ENCODE data around the gene ZNF618. TPM values are rescaled to one million over a fixed set of nuclear protein-coding genes. Genes with fewer than 3 reads are reported as not detected.
A peak's percentile ranks its signal among the peaks of the same experiment; 100 is the strongest.

Gene ZNF618
- total RNA-seq, 5 donors from 2014 or later (not counting 1 experiment from before 2014, with no cell fraction given), result 0.73 to 3.0 (median 1.4) TPM

DNA sequence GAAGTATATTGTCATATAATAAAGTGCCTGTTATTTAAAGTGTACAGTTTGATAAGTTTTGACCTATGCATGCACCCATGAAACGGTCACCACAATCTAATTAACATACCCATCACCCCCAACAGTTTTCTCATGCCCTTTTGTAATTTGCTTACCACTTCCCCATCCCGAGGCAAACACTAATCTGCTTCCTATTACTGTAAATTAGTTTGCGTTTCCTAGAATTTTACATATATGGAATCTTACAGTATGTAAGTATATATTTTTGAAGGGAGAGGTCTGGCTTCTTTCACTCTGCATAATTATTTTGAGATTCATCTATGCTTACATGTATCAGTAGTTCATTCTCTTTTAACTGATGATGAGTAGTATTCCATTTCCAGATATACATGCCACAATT, 145.5 kb downstream of the ZNF618 start:
- Mint-ChIP-seq H3K27me3 (peaks cover 0 to 5% of the 10 kb centered on the region in 2 donors), H3K4me3 (no peak overlapping the region), H3K36me3 (peaks cover 12% of the 10 kb centered on the region), H3K4me1 (peaks cover 0 to 4% (median 0%) of the 10 kb centered on the region in 3 donors), H3K27ac (no peak overlapping the region), H3K9me3 (peaks cover 3 to 20% (median 11%) of the 10 kb centered on the region in 3 donors)
- ATAC-seq (replicated peaks in 1 of 4) (no peak), DNase-seq (no peak)
- ChIA-PET POLR2A (no interaction called here), CTCF (no interaction called here)
- Histone ChIP-seq H3K4me1 (ENCODE audit: control insufficient read depth in 1 of 2, extremely low read depth in 1 of 2, insufficient read depth in 2 of 2, low read length in 2 of 2) (no peaks in the 10 kb centered on the region), H3K36me3 (ENCODE audit: control insufficient read depth in 2 of 2, extremely low read depth in 1 of 2, insufficient read depth in 1 of 2, low read length in 1 of 2) (no peaks in the 10 kb centered on the region), H3K9me3 (peaks cover 3% of the 10 kb centered on the region), H3K4me3 (ENCODE audit: control insufficient read depth in 1 of 2, extremely low read depth in 1 of 2, low read length in 1 of 2) (no peak overlapping the region), H3K27me3 (replicated peaks in 1 of 2; ENCODE audit: control insufficient read depth in 2 of 2, extremely low read depth in 1 of 2, insufficient read depth in 2 of 2, low read length in 1 of 2) (no peaks in the 10 kb centered on the region), H3K27ac (ENCODE audit: low read length) (no peak overlapping the region)
- no CpG with 5 or more reads among the region's 3 CpGs for WGBS (ENCODE audit: insufficient coverage)

DNA sequence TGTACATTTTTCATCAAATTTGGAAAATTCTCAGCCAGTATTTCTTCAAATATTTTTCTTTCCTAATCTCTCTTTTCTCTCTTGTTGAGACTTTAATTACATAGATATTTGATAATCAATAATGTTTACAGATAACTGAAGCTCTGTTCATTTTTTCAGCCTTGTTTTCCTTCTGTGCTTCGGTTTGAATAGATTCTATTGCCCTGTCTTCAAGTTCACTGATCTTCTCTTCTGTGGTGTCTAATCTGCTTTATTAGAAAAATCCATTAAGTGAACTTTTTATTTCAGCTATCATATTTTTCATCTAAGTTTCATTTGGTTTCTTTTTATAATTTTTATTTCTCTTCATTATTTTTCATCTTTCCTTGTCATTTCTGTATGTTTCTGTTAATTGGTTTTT, 147.9 kb downstream of the ZNF618 start:
- POLR2A ChIA-PET, result no interaction called here
- H3K27me3 Mint-ChIP-seq, result peaks cover 0 to 5% of the 10 kb centered on the region in 2 donors

DNA sequence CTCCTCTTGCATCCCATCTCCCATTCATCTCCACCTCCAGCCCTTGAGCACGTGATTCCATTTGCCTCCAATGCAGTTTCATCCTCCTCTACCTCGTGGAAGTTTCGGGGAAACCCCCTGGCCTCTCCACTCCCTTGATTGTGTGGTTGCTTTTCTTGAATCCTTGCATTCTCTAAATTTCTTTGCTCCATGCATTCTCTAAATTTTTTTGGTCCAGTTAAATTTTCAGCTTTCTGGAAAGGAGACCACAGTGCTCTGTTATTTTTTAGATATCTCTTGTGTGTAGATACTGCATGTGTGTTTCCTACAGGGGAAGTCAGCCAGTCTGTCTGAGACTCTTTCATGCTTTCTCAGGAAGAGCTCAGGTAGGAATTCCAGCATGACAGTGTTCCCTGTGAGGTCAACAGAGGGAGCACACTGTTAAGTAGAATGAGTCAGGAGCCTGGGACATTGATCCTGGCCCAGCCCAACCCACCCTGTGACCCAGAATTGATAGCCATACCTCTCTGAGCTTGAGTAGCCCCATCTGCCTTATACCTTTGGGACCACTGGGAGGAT, 149.2 kb downstream of the ZNF618 start:
- Mint-ChIP-seq H3K27me3 (peaks cover 0 to 5% of the 10 kb centered on the region in 2 donors), H3K9me3 (peaks cover 3 to 20% (median 11%) of the 10 kb centered on the region in 3 donors), H3K36me3 (peaks cover 12% of the 10 kb centered on the region), H3K4me3 (no peak overlapping the region), H3K4me1 (peaks cover 0 to 4% (median 0%) of the 10 kb centered on the region in 3 donors), H3K27ac (no peak overlapping the region)
- CTCF ChIA-PET, result interaction anchor here in 1 of 2 donors (0.6 kb wide), 1 partner anchor 22 kb away, joined by 3 read pairs; no protein-coding TSS in a partner anchor
- no peaks in the 10 kb centered on the region for H3K27me3 ChIP-seq (replicated peaks in 1 of 2; ENCODE audit: control insufficient read depth in 2 of 2, extremely low read depth in 1 of 2, insufficient read depth in 2 of 2, low read length in 1 of 2)
- DNase-seq (no peak), ATAC-seq (replicated peaks in 1 of 4) (no peak)
- no peaks in the 10 kb centered on the region for H3K4me1 ChIP-seq (ENCODE audit: control insufficient read depth in 1 of 2, extremely low read depth in 1 of 2, insufficient read depth in 2 of 2, low read length in 2 of 2)
- H3K27ac ChIP-seq (ENCODE audit: low read length), result no peak overlapping the region
- WGBS (ENCODE audit: insufficient coverage), result no CpG with 5 or more reads among the region's 3 CpGs
- POLR2A ChIA-PET, result no interaction called here
- H3K4me3 ChIP-seq (ENCODE audit: control insufficient read depth in 1 of 2, extremely low read depth in 1 of 2, low read length in 1 of 2), result no peak overlapping the region
- no peaks in the 10 kb centered on the region for H3K36me3 ChIP-seq (ENCODE audit: control insufficient read depth in 2 of 2, extremely low read depth in 1 of 2, insufficient read depth in 1 of 2, low read length in 1 of 2)
- peaks cover 3% of the 10 kb centered on the region for H3K9me3 ChIP-seq

More for the DNA sequence above, 147.9 kb downstream of the ZNF618 start:
- peaks cover 0 to 4% (median 0%) of the 10 kb centered on the region in 3 donors for H3K4me1 Mint-ChIP-seq
- H3K36me3 Mint-ChIP-seq, result peaks cover 12% of the 10 kb centered on the region
- no peak overlapping the region for H3K27ac ChIP-seq (ENCODE audit: low read length)
- no peaks in the 10 kb centered on the region for H3K36me3 ChIP-seq (ENCODE audit: control insufficient read depth in 2 of 2, extremely low read depth in 1 of 2, insufficient read depth in 1 of 2, low read length in 1 of 2)
- peaks cover 3 to 20% (median 11%) of the 10 kb centered on the region in 3 donors for H3K9me3 Mint-ChIP-seq
- no peak overlapping the region for H3K27ac Mint-ChIP-seq
- WGBS (ENCODE audit: insufficient coverage), result no CpG with 5 or more reads among the region's 1 CpG
- H3K4me1 ChIP-seq (ENCODE audit: control insufficient read depth in 1 of 2, extremely low read depth in 1 of 2, insufficient read depth in 2 of 2, low read length in 2 of 2), result no peaks in the 10 kb centered on the region
- no peak overlapping the region for H3K4me3 Mint-ChIP-seq
- DNase-seq, result no peak
- CTCF ChIA-PET, result no interaction called here
- ATAC-seq (replicated peaks in 1 of 4), result no peak
- H3K9me3 ChIP-seq, result peaks cover 3% of the 10 kb centered on the region
- H3K27me3 ChIP-seq (replicated peaks in 1 of 2; ENCODE audit: control insufficient read depth in 2 of 2, extremely low read depth in 1 of 2, insufficient read depth in 2 of 2, low read length in 1 of 2), result no peaks in the 10 kb centered on the region
- no peak overlapping the region for H3K4me3 ChIP-seq (ENCODE audit: control insufficient read depth in 1 of 2, extremely low read depth in 1 of 2, low read length in 1 of 2)

DNA sequence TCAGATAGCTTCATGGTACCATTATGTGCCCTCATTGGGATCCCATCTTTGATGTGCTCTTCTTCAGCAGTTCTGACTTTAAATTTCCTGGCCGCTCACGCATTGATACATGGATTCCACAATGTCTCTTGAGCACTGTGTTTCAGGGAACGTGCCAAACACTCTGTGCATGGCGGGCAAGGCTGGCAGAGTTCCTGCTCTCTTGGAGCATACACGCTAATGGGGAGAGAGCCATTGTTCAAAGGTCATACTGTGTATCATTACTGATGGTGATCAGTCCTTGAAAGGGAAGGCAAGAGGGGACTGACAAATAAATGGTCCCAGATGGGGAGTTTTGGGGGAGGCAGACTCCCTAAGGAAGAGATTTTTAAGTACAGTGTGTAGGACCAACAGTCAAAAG, 149.7 kb downstream of the ZNF618 start:
- peaks cover 3% of the 10 kb centered on the region for H3K9me3 ChIP-seq
- Mint-ChIP-seq H3K36me3 (peaks cover 12% of the 10 kb centered on the region), H3K4me1 (peaks cover 0 to 4% (median 0%) of the 10 kb centered on the region in 3 donors), H3K9me3 (peaks cover 3 to 20% (median 11%) of the 10 kb centered on the region in 3 donors), H3K27ac (no peak overlapping the region), H3K27me3 (peaks cover 0 to 5% of the 10 kb centered on the region in 2 donors), H3K4me3 (no peak overlapping the region)
- H3K4me1 ChIP-seq (ENCODE audit: control insufficient read depth in 1 of 2, extremely low read depth in 1 of 2, insufficient read depth in 2 of 2, low read length in 2 of 2), result no peaks in the 10 kb centered on the region
- H3K27me3 ChIP-seq (replicated peaks in 1 of 2; ENCODE audit: control insufficient read depth in 2 of 2, extremely low read depth in 1 of 2, insufficient read depth in 2 of 2, low read length in 1 of 2), result no peaks in the 10 kb centered on the region
- H3K27ac ChIP-seq (ENCODE audit: low read length), result no peak overlapping the region
- no peak overlapping the region for H3K4me3 ChIP-seq (ENCODE audit: control insufficient read depth in 1 of 2, extremely low read depth in 1 of 2, low read length in 1 of 2)
- DNase-seq, result no peak
- ChIA-PET POLR2A (no interaction called here), CTCF (interaction anchor here in 1 of 2 donors (0.6 kb wide), 1 partner anchor 21 kb away, joined by 3 read pairs; no protein-coding TSS in a partner anchor)
- H3K36me3 ChIP-seq (ENCODE audit: control insufficient read depth in 2 of 2, extremely low read depth in 1 of 2, insufficient read depth in 1 of 2, low read length in 1 of 2), result no peaks in the 10 kb centered on the region
- 74% methylated on average over 5 of the region's 5 CpGs for WGBS (ENCODE audit: insufficient coverage)
- ATAC-seq (replicated peaks in 1 of 4), result no peak

DNA sequence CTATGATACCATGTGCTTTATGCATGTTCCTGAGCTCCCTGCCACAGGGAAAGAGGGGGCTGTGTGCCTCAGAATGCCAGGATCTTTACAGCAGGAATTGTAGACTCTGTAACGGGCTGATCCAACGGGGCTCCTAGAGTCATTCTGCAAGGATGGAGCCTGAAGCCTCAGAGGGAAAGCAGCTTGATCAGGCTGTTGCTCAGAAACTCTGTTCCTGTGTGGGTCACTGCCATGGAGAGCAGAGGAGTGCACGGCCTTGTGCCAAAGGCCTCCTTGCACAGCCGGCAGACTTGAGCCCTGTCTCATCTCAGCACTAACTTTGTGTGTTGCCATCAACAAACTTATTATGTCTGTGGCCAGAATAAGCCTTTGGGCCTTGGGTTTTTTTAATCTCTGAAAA, 150.2 kb downstream of the ZNF618 start:
- POLR2A ChIA-PET, result no interaction called here
- Histone ChIP-seq H3K36me3 (ENCODE audit: control insufficient read depth in 2 of 2, extremely low read depth in 1 of 2, insufficient read depth in 1 of 2, low read length in 1 of 2) (no peaks in the 10 kb centered on the region), H3K4me3 (ENCODE audit: control insufficient read depth in 1 of 2, extremely low read depth in 1 of 2, low read length in 1 of 2) (no peak overlapping the region), H3K27me3 (replicated peaks in 1 of 2; ENCODE audit: control insufficient read depth in 2 of 2, extremely low read depth in 1 of 2, insufficient read depth in 2 of 2, low read length in 1 of 2) (no peaks in the 10 kb centered on the region), H3K9me3 (peaks cover 3% of the 10 kb centered on the region), H3K27ac (ENCODE audit: low read length) (no peak overlapping the region), H3K4me1 (ENCODE audit: control insufficient read depth in 1 of 2, extremely low read depth in 1 of 2, insufficient read depth in 2 of 2, low read length in 2 of 2) (no peaks in the 10 kb centered on the region)
- Mint-ChIP-seq H3K9me3 (peaks cover 3 to 20% (median 11%) of the 10 kb centered on the region in 3 donors), H3K4me1 (peaks cover 0 to 4% (median 0%) of the 10 kb centered on the region in 3 donors), H3K36me3 (peaks cover 12% of the 10 kb centered on the region), H3K27me3 (peaks cover 0 to 5% of the 10 kb centered on the region in 2 donors), H3K4me3 (no peak overlapping the region), H3K27ac (no peak overlapping the region)
- DNase-seq (no peak), ATAC-seq (replicated peaks in 1 of 4) (no peak)
- CTCF ChIA-PET, result no interaction called here
- WGBS (ENCODE audit: insufficient coverage), result 87% methylated on average over 4 of the region's 4 CpGs

DNA sequence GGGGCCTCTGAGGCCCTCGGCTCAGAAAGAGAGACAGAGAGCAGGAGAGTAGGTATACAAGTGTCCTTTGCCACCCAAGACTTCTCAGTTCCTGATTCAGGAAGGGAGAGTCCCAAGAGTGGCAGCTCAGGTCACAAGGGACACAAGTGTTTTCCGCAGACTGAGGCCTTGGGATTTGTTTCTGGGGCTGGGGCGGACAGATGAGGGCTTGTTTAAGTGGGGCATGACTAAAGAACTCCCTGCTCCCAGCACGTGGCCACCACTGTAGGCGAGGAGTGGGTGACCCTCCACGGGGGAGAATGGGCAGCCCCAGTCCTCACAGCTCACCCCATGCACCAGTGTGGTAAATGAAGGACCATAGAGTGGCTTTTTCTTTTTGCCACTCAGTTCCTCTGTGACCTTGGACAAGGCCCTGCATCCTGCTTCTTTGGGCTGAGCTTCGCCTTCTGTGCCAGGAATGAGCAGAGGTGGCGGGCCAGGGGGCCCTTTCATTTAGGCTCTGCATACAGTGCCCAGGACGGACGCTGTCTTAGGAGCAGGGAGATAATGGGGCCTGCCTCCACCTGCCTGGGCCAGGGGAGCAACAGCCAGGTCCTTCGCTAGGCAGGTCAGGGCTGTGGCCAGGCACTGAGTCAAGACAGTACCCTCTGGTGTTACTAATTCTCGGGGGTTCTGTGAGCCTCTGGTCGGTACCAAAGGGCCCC, 151.2 kb downstream of the ZNF618 start:
- no peak for ATAC-seq (replicated peaks in 1 of 4)
- peak in 1 of 35 experiments; percentile 12 for DNase-seq
- Histone ChIP-seq H3K4me3 (ENCODE audit: control insufficient read depth in 1 of 2, extremely low read depth in 1 of 2, low read length in 1 of 2) (no peak overlapping the region), H3K4me1 (ENCODE audit: control insufficient read depth in 1 of 2, extremely low read depth in 1 of 2, insufficient read depth in 2 of 2, low read length in 2 of 2) (no peaks in the 10 kb centered on the region), H3K9me3 (peaks cover 3% of the 10 kb centered on the region), H3K27ac (ENCODE audit: low read length) (no peak overlapping the region), H3K27me3 (replicated peaks in 1 of 2; ENCODE audit: control insufficient read depth in 2 of 2, extremely low read depth in 1 of 2, insufficient read depth in 2 of 2, low read length in 1 of 2) (no peaks in the 10 kb centered on the region), H3K36me3 (ENCODE audit: control insufficient read depth in 2 of 2, extremely low read depth in 1 of 2, insufficient read depth in 1 of 2, low read length in 1 of 2) (no peaks in the 10 kb centered on the region)
- H3K4me1 Mint-ChIP-seq, result peaks cover 0 to 4% (median 0%) of the 10 kb centered on the region in 3 donors
- no peak overlapping the region for H3K4me3 Mint-ChIP-seq
- POLR2A ChIA-PET, result no interaction called here
- peaks cover 0 to 5% of the 10 kb centered on the region in 2 donors for H3K27me3 Mint-ChIP-seq
- WGBS (ENCODE audit: insufficient coverage), result 66% methylated on average over 8 of the region's 13 CpGs
- no peak overlapping the region for H3K27ac Mint-ChIP-seq
- peaks cover 3 to 20% (median 11%) of the 10 kb centered on the region in 3 donors for H3K9me3 Mint-ChIP-seq
- CTCF ChIA-PET, result interaction anchor here in 1 of 2 donors (0.6 kb wide), 1 partner anchor 91 kb away, joined by 8 read pairs; no protein-coding TSS in a partner anchor
- peaks cover 12% of the 10 kb centered on the region for H3K36me3 Mint-ChIP-seq

Measured in T-cell (primary cell).